Vagina (tissue), 2 donors: ENCODE data around the gene FGF12. TPM values are rescaled to one million over a fixed set of nuclear protein-coding genes. Genes with fewer than 3 reads are reported as not detected.

ENCODE experiments used
- DNase-seq, 2 donors: peaks; one replicate each; pipeline ENCODE4 v3.0.0-alpha.2; 2017; ENCODE audit errors: extremely low spot score in 2 of 2
- H3K27ac ChIP-seq: fragments of 200-600 bp; sonication (generic); one replicate; pipeline ENCODE4 v1.5.1; 2019
- H3K27me3 ChIP-seq: fragments of 200-600 bp; sonication (generic); one replicate; pipeline ENCODE4 v1.5.1; 2019
- H3K36me3 ChIP-seq, 2 donors: fragments of 200-600 bp; sonication (generic); one replicate each; pipeline ENCODE4 v1.5.1; 2017 to 2019
- H3K4me1 ChIP-seq: fragments of 200-600 bp; sonication (generic); one replicate; pipeline ENCODE4 v1.5.1; 2019
- H3K4me3 ChIP-seq, 2 donors: fragments of 200-600 bp; sonication (generic); 1 replicate in 1 of 2; 2 replicates in 1 of 2; pipeline ENCODE4 v1.5.1; 2016 to 2019
- H3K9me3 ChIP-seq: fragments of 200-600 bp; sonication (generic); one replicate; pipeline ENCODE4 v1.5.1; 2019
- POLR2A ChIP-seq, 2 donors: fragments of 450-650 bp; IDR thresholded peaks; one replicate each; pipeline ENCODE4 v1.6.1; 2017; ENCODE audit warnings: antibody characterized with exemption in 2 of 2, mild to moderate bottlenecking in 2 of 2, moderate library complexity in 2 of 2
- POLR2AphosphoS5 ChIP-seq, 2 donors: sonication (generic); formaldehyde crosslinking; IDR thresholded peaks; one replicate each; pipeline ENCODE4 v1.9.0; 2017; ENCODE audit warnings: antibody characterized with exemption in 2 of 2, mild to moderate bottlenecking in 2 of 2, low read depth in 1 of 2; ENCODE audit not compliant: insufficient read depth in 1 of 2
- intact Hi-C: fragments of 100-400 bp; cut with DNase I; formaldehyde crosslinking; loops from one replicate; pipeline ENCODE4 v1.15.1; 2023
- total RNA-seq: library from RNA; depleted of rRNA; stranded (reverse); fragments of >200 nt; gene quantifications from one replicate; pipeline ENCODE4 v1.2.3, GENCODE V29; 2016
- TF ChIP-seq, protein P1 (sequence below), 3 experiments: fragments of 450-650 bp in 2 of 3; fragments of 200-600 bp in 1 of 3; sonication (generic) in 1 of 3; IDR thresholded peaks; one replicate each; pipeline ENCODE4 v1.5.1; 2017 to 2019; ENCODE audit warnings: antibody characterized with exemption in 3 of 3, mild to moderate bottlenecking in 2 of 3, moderate library complexity in 2 of 3

Gene FGF12
- total RNA-seq, 1 donor from 2014 or later, result 1.5 TPM

DNA sequence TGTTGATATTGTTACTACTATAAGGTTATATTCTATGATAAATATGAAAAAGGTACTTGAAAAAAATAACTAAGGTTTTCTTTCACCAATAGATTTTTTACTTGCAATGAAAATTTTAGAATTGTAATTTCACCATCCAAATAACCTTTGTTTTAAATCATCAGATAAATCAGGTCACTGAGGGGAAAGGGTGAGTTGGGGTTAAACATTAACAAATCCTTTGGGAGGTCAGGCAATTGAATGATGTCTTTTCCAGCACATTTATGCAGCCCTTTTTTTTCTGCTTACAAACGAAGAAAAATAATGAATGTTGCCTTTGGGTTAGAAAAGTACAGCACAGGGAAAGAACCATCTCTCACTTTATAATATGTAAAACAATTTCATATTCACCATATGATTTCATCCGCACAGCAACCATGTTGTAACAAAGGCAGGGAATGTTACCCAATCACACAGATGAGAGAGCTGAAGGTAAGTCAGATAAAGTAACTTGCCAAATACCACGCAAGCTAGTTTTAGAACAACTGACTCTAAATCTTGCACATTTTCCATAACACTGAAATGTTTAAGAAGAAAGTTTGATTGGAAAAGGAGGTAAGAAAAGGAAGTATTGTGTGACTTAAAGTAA, 151.3 kb downstream of the FGF12 start:
- intact Hi-C loops, result no loop called here
- H3K36me3 ChIP-seq, result no peaks in the 10 kb centered on the region
- TF ChIP-seq POLR2A (IDR thresholded peaks at IDR 0.05) (no peak), POLR2AphosphoS5 (IDR thresholded peaks at IDR 0.05; ENCODE audit: insufficient read depth in 1 of 2, low read depth in 1 of 2) (no peak)
- TF ChIP-seq, protein P1, sequence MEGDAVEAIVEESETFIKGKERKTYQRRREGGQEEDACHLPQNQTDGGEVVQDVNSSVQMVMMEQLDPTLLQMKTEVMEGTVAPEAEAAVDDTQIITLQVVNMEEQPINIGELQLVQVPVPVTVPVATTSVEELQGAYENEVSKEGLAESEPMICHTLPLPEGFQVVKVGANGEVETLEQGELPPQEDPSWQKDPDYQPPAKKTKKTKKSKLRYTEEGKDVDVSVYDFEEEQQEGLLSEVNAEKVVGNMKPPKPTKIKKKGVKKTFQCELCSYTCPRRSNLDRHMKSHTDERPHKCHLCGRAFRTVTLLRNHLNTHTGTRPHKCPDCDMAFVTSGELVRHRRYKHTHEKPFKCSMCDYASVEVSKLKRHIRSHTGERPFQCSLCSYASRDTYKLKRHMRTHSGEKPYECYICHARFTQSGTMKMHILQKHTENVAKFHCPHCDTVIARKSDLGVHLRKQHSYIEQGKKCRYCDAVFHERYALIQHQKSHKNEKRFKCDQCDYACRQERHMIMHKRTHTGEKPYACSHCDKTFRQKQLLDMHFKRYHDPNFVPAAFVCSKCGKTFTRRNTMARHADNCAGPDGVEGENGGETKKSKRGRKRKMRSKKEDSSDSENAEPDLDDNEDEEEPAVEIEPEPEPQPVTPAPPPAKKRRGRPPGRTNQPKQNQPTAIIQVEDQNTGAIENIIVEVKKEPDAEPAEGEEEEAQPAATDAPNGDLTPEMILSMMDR (IDR thresholded peaks at IDR 0.05), result no peak
- no peak overlapping the region for H3K4me3 ChIP-seq
- H3K4me1 ChIP-seq, result no peaks in the 10 kb centered on the region
- no peak for DNase-seq
- no peaks in the 10 kb centered on the region for H3K9me3 ChIP-seq
- H3K27ac ChIP-seq, result no peak overlapping the region
- H3K27me3 ChIP-seq, result no peaks in the 10 kb centered on the region

DNA sequence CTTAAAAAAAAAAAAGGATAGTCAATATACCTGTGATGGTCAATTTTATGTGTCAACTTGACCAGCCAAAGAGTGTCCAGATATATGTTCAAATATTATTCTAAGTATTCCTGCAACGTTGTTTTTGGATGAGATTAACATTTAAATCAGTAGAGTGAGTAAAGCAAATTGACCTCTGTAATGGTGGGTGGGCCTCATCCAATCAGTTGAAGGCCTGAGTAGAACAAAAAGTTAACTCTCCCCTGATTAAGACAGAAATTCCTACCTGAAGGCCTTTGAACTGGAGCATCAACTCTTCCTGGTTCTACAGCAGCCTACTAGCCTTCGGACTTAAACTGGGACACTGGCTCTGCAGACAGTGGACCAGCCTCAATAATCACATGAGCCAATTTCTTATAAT, 154.1 kb downstream of the FGF12 start:
- no peaks in the 10 kb centered on the region for H3K27me3 ChIP-seq
- TF ChIP-seq, protein P1 (IDR thresholded peaks at IDR 0.05), result no peak
- H3K27ac ChIP-seq, result no peak overlapping the region
- no peaks in the 10 kb centered on the region for H3K36me3 ChIP-seq
- DNase-seq, result no peak
- no peaks in the 10 kb centered on the region for H3K9me3 ChIP-seq
- intact Hi-C loops, result no loop called here
- no peaks in the 10 kb centered on the region for H3K4me1 ChIP-seq
- H3K4me3 ChIP-seq, result no peak overlapping the region

DNA sequence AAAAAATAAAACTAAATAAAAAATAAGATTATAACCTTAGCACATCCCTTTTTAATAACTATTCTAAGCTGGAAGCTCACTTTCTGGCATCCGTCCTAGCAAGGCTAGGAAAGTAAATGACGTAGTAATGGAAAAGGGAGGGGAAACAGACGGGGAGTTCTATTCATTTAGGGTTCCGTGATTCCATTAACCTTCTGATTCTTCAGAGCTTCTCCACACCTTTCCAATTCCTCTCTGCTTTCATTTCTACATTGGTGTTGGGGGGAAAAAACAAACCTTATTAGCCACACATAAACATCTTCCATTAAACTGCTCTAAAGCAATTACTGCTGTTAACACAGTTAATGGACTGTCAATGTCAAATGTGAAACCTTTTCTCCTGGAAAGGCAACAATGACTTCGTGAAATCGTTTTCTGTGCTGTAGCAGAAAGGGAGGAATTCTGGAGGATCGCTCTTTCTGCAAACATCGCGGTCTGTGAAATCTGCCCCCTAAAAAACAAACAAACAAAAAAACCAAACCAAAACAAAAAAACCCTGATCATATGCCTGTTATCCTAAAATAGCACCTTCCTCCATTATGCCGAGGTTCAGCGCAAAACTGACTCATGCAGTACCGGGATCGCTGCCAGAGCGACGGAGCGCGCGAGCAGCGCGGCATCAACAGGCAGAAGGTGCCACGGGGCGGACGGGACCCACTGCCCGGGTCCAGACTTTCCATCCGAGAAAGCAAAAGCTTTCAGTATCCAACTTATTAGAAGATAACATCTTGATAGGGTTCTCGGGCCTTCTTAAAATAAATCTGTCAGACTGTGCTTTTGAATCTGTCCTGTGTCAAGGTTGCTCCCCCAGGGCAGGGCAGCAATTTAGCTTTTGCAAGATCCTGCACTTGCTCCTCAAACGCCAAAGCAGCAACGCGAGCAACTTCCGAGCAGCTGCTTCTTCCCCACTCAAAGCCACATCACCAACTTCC, 156.2 kb downstream of the FGF12 start:
- DNase-seq, result no peak
- Histone ChIP-seq H3K9me3 (no peaks in the 10 kb centered on the region), H3K36me3 (no peaks in the 10 kb centered on the region), H3K4me1 (no peaks in the 10 kb centered on the region), H3K27ac (no peak overlapping the region), H3K4me3 (peak overlapping the region; percentile 30 to 34), H3K27me3 (no peaks in the 10 kb centered on the region)
- intact Hi-C loops, result no loop called here
- TF ChIP-seq, protein P1 (IDR thresholded peaks at IDR 0.05), result no peak
- TF ChIP-seq POLR2A (IDR thresholded peaks at IDR 0.05) (no peak), POLR2AphosphoS5 (IDR thresholded peaks at IDR 0.05; ENCODE audit: insufficient read depth in 1 of 2, low read depth in 1 of 2) (peak; percentile 12 to 34)

DNA sequence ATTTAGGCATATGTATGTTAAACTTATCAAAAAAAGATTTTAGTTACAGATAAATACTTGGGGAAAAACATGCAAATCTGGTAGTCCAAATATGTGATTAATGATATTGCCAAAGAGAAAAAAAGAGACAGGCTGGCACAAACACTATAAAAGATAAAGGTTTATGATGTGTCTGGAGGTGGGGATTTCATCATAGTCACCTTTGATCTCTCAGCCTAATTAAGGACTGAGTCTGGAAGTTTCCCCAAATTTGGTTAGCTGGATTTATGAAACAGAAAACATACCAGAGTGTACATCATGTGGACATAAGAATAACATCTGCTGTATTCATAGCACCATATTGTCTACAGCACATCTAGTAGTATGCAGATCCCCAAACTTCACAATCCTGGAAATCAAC, 157.0 kb downstream of the FGF12 start:
- Histone ChIP-seq H3K4me3 (no peak overlapping the region), H3K27ac (no peak overlapping the region), H3K27me3 (no peaks in the 10 kb centered on the region), H3K36me3 (no peaks in the 10 kb centered on the region), H3K4me1 (no peaks in the 10 kb centered on the region), H3K9me3 (no peaks in the 10 kb centered on the region)
- no peak for DNase-seq
- TF ChIP-seq POLR2AphosphoS5 (IDR thresholded peaks at IDR 0.05; ENCODE audit: insufficient read depth in 1 of 2, low read depth in 1 of 2), result no peak
- TF ChIP-seq, protein P1 (IDR thresholded peaks at IDR 0.05), result no peak
- TF ChIP-seq POLR2A (IDR thresholded peaks at IDR 0.05), result no peak
- intact Hi-C loops, result no loop called here
